ENCODE measurements around the gene PRR7.

PRR7 gene

GRCh38 chr5:177497292-177498012 lies 50.8 kb downstream of the PRR7 start, which contains the start of gene PDLIM7:
Gene PDLIM7, minus strand, starts transcription at chr5:177497604. Its CDS starts 1,092 bp downstream, at chr5:177496512.
- H2AFZ ChIP-seq (ENCODE audit: low read length), result peak within 1 kb of the TSS; percentile 97
- no peak within 1 kb of the TSS for H3K27ac ChIP-seq (ENCODE audit: low read length)
- no peaks in the 10 kb centered on the region for H3K36me3 ChIP-seq (replicated peaks; ENCODE audit: insufficient read depth, low read length)
- H3K79me2 ChIP-seq (ENCODE audit: low read length), result no peaks in the 10 kb centered on the region
- peak within 1 kb of the TSS; percentile 76 for H3K4me3 ChIP-seq (ENCODE audit: low read length)
- peaks cover 10% of the 10 kb centered on the region for H3F3A ChIP-seq (ENCODE audit: insufficient read depth, low read length)
- H3K4me1 ChIP-seq (ENCODE audit: low read length), result peaks cover 17% of the 10 kb centered on the region
- peak within 1 kb of the TSS; percentile 48; the same call in 1 of the 2 replicates for H3K9ac ChIP-seq (ENCODE audit: low read length)
- peak within 1 kb of the TSS; percentile 100 for H3K4me2 ChIP-seq (ENCODE audit: low read depth, low read length)
- H3K9me2 ChIP-seq (replicated peaks; ENCODE audit: insufficient read depth, low read length), result no peaks in the 10 kb centered on the region
- TF ChIP-seq EZH2 (optimal IDR thresholded peaks at IDR 0.05; ENCODE audit: low read depth, low read length) (no peak), EZH2phosphoT487 (IDR thresholded peaks at IDR 0.05; ENCODE audit: low read length) (no peak), CTCF (IDR thresholded peaks at IDR 0.05; ENCODE audit: low read length) (no peak)
- peak; percentile 94 for DNase-seq
- H3K9me3 ChIP-seq (replicated peaks; ENCODE audit: insufficient read depth, low read length), result no peaks in the 10 kb centered on the region
- peaks cover 21% of the 10 kb centered on the region for H3K27me3 ChIP-seq (replicated peaks; ENCODE audit: insufficient read depth, low read length)
- no peaks in the 10 kb centered on the region; the same call in 1 of the 2 replicates for H4K20me1 ChIP-seq (ENCODE audit: insufficient read depth, low read length)

GRCh38 chr5:177498013-177498787 lies 51.6 kb downstream of the PRR7 start:
- no peaks in the 10 kb centered on the region for H3K79me2 ChIP-seq (ENCODE audit: low read length)
- no peak overlapping the region for H3K9ac ChIP-seq (ENCODE audit: low read length)
- no peak overlapping the region for H3K27ac ChIP-seq (ENCODE audit: low read length)
- no peaks in the 10 kb centered on the region for H3K9me2 ChIP-seq (replicated peaks; ENCODE audit: insufficient read depth, low read length)
- H4K20me1 ChIP-seq (ENCODE audit: insufficient read depth, low read length), result no peaks in the 10 kb centered on the region; the same call in 1 of the 2 replicates
- H2AFZ ChIP-seq (ENCODE audit: low read length), result peak overlapping the region; percentile 97
- H3K27me3 ChIP-seq (replicated peaks; ENCODE audit: insufficient read depth, low read length), result peaks cover 21% of the 10 kb centered on the region
- peaks cover 14% of the 10 kb centered on the region for H3F3A ChIP-seq (ENCODE audit: insufficient read depth, low read length)
- peak overlapping the region; percentile 76 for H3K4me3 ChIP-seq (ENCODE audit: low read length)
- peaks cover 22% of the 10 kb centered on the region for H3K4me1 ChIP-seq (ENCODE audit: low read length)
- no peak for TF ChIP-seq EZH2 (optimal IDR thresholded peaks at IDR 0.05; ENCODE audit: low read depth, low read length)
- peak overlapping the region; percentile 100 for H3K4me2 ChIP-seq (ENCODE audit: low read depth, low read length)
- no peaks in the 10 kb centered on the region for H3K36me3 ChIP-seq (replicated peaks; ENCODE audit: insufficient read depth, low read length)
- no peak for DNase-seq
- no peaks in the 10 kb centered on the region for H3K9me3 ChIP-seq (replicated peaks; ENCODE audit: insufficient read depth, low read length)

- H3K4me1 ChIP-seq (ENCODE audit: low read length), result peaks cover 22% of the 10 kb centered on the region
- DNase-seq, result no peak
- H3K27ac ChIP-seq (ENCODE audit: low read length), result no peak overlapping the region
- H3K9me3 ChIP-seq (replicated peaks; ENCODE audit: insufficient read depth, low read length), result no peaks in the 10 kb centered on the region
- TF ChIP-seq EZH2phosphoT487 (IDR thresholded peaks at IDR 0.05; ENCODE audit: low read length), result no peak
- no peak for TF ChIP-seq CTCF (IDR thresholded peaks at IDR 0.05; ENCODE audit: low read length)
- TF ChIP-seq EZH2 (optimal IDR thresholded peaks at IDR 0.05; ENCODE audit: low read depth, low read length), result no peak
- H3K9ac ChIP-seq (ENCODE audit: low read length), result no peak overlapping the region
- no peaks in the 10 kb centered on the region; the same call in 1 of the 2 replicates for H4K20me1 ChIP-seq (ENCODE audit: insufficient read depth, low read length)
- peaks cover 21% of the 10 kb centered on the region for H3K27me3 ChIP-seq (replicated peaks; ENCODE audit: insufficient read depth, low read length)
- no peak overlapping the region for H2AFZ ChIP-seq (ENCODE audit: low read length)
- no peak overlapping the region for H3K4me2 ChIP-seq (ENCODE audit: low read depth, low read length)
- H3K9me2 ChIP-seq (replicated peaks; ENCODE audit: insufficient read depth, low read length), result no peaks in the 10 kb centered on the region
- no peak overlapping the region for H3K4me3 ChIP-seq (ENCODE audit: low read length)
- H3K79me2 ChIP-seq (ENCODE audit: low read length), result no peaks in the 10 kb centered on the region
- no peaks in the 10 kb centered on the region for H3K36me3 ChIP-seq (replicated peaks; ENCODE audit: insufficient read depth, low read length)
- peaks cover 14% of the 10 kb centered on the region for H3F3A ChIP-seq (ENCODE audit: insufficient read depth, low read length)
These were observed 53.2 kb downstream of the PRR7 start for GRCh38 chr5:177499842-177500241.

Measured in MM.1S (cell line).